CD4-positive, alpha-beta T cell (primary cell): Measurements from ENCODE around the gene ATP5F1B. TPM values are rescaled to one million over a fixed set of nuclear protein-coding genes. Genes with fewer than 3 reads are reported as not detected.

Source experiments
- ATAC-seq: fragments of 200-7000 bp; cut with Tn5 transposase; one replicate; pipeline ENCODE4 v1.10.0; 2022; ENCODE audit warnings: mild to moderate bottlenecking; ENCODE audit not compliant: poor library complexity
- CTCF ChIA-PET: fragments of 350-600 bp; sonication (Branson Sonifier 250); formaldehyde crosslinking; loops from one replicate; lab custom pipeline; 2021; ENCODE audit warnings: antibody characterized with exemption, inconsistent platforms; lab: Charles Lee
- POLR2A ChIA-PET: fragments of 350-600 bp; sonication (Branson Sonifier 250); formaldehyde crosslinking; loops from one replicate; lab custom pipeline; 2021; ENCODE audit warnings: antibody characterized with exemption, inconsistent platforms; lab: Charles Lee
- DNase-seq, 14 experiments: peaks; one replicate each; pipeline ENCODE4 v3.0.0-alpha.2; 2013 to 2020; ENCODE audit warnings: mixed read lengths in 2 of 14
- H3K27ac ChIP-seq, 2 donors: one replicate each; pipeline versions ENCODE4 v1.5.1 to v1.7.0; 2013; ENCODE audit warnings: low read length in 2 of 2, low read depth in 1 of 2, mild to moderate bottlenecking in 1 of 2
- H3K27me3 ChIP-seq, 2 experiments: 1 replicate in 1 of 2; 2 replicates in 1 of 2; pipeline versions ENCODE4 v1.6.1 to v1.7.0; 2013; ENCODE audit warnings: low read length in 2 of 2, control low read depth in 1 of 2, mild to moderate bottlenecking in 1 of 2, moderate library complexity in 1 of 2; ENCODE audit not compliant: insufficient read depth in 2 of 2, control insufficient read depth in 1 of 2
- H3K36me3 ChIP-seq: one replicate; pipeline ENCODE4 v1.6.1; 2013; ENCODE audit warnings: low read length, control low read depth; ENCODE audit not compliant: insufficient read depth
- H3K4me1 ChIP-seq: one replicate; pipeline ENCODE4 v1.6.1; 2013; ENCODE audit warnings: low read length, control low read depth; ENCODE audit not compliant: insufficient read depth
- H3K4me3 ChIP-seq: one replicate; pipeline ENCODE4 v1.5.1; 2013; ENCODE audit warnings: mild to moderate bottlenecking, low read length, moderate library complexity
- H3K9me3 ChIP-seq, 2 experiments: 1 replicate in 1 of 2; 2 replicates in 1 of 2; pipeline versions ENCODE4 v1.6.1 to v1.7.0; 2013; ENCODE audit warnings: low read length in 2 of 2, mild to moderate bottlenecking in 2 of 2, control low read depth in 1 of 2, moderate library complexity in 1 of 2; ENCODE audit not compliant: control insufficient read depth in 1 of 2, insufficient read depth in 1 of 2
- H3K27ac Mint-ChIP-seq: one replicate; pipeline ENCODE4 v1.8.0; 2020; ENCODE audit warnings: mixed read lengths
- H3K27me3 Mint-ChIP-seq: one replicate; pipeline ENCODE4 v1.8.0; 2021; ENCODE audit warnings: mixed read lengths
- H3K36me3 Mint-ChIP-seq: one replicate; pipeline ENCODE4 v1.8.0; 2021; ENCODE audit warnings: low read depth, mixed read lengths
- H3K4me1 Mint-ChIP-seq: one replicate; pipeline ENCODE4 v1.8.0; 2021; ENCODE audit warnings: low read depth, mixed read lengths
- H3K4me3 Mint-ChIP-seq: one replicate; pipeline ENCODE4 v1.8.0; 2020; ENCODE audit warnings: mild to moderate bottlenecking, mixed read lengths
- H3K9me3 Mint-ChIP-seq: one replicate; pipeline ENCODE4 v1.8.0; 2020; ENCODE audit warnings: mixed read lengths
- CTCF ChIP-seq: fragments of 200-600 bp; IDR thresholded peaks from one replicate; pipeline ENCODE4 v1.8.0; 2022; ENCODE audit warnings: antibody characterized with exemption, mild to moderate bottlenecking
- intact Hi-C, 2 experiments: fragments of 100-400 bp; cut with DNase I in 1 of 2; cut with micrococcal nuclease in 1 of 2; formaldehyde crosslinking; loops; one replicate each; pipeline versions ENCODE4 v1.15.1 to v1.9.0; 2023 to 2025; cut with DNase I, micrococcal nuclease
- total RNA-seq, 174 experiments: library from RNA in 2 of 174; stranded (reverse) in 2 of 174; gene quantifications; one replicate each; pipeline ENCODE4 v1.2.3 and lab custom pipeline; 2021 to 2026

The ATP5F1B gene
- total RNA-seq, 2 experiments from 2014 or later: 305 to 318 TPM

GRCh38 chr12:56596815-56597214 lies 49.0 kb downstream of the ATP5F1B start:
- H3K36me3 Mint-ChIP-seq: peaks cover 63% of the 10 kb centered on the region
- ChIA-PET CTCF (no interaction called here), POLR2A (interaction anchor here (1.2 kb wide), 1 partner anchor 40 kb away, joined by 3 read pairs; no protein-coding TSS in a partner anchor)
- Histone ChIP-seq H3K27me3 (no peaks in the 10 kb centered on the region), H3K9me3 (no peaks in the 10 kb centered on the region), H3K4me1 (no peaks in the 10 kb centered on the region), H3K4me3 (no peak overlapping the region), H3K36me3 (peaks cover 61% of the 10 kb centered on the region), H3K27ac (no peak overlapping the region)
- H3K4me3 Mint-ChIP-seq: no peak overlapping the region
- TF ChIP-seq CTCF: no peak
- peaks cover 8% of the 10 kb centered on the region for H3K4me1 Mint-ChIP-seq
- intact Hi-C loops: loop anchor here in 1 of 2 experiments (10.0 kb wide), 1 partner anchor 482 kb away; the partner anchor contains the start of genes RPL41 and ZC3H10
- H3K9me3 Mint-ChIP-seq: no peaks in the 10 kb centered on the region
- no peaks in the 10 kb centered on the region for H3K27me3 Mint-ChIP-seq
- DNase-seq (no peak), ATAC-seq (no peak)
- H3K27ac Mint-ChIP-seq: no peak overlapping the region

DNA sequence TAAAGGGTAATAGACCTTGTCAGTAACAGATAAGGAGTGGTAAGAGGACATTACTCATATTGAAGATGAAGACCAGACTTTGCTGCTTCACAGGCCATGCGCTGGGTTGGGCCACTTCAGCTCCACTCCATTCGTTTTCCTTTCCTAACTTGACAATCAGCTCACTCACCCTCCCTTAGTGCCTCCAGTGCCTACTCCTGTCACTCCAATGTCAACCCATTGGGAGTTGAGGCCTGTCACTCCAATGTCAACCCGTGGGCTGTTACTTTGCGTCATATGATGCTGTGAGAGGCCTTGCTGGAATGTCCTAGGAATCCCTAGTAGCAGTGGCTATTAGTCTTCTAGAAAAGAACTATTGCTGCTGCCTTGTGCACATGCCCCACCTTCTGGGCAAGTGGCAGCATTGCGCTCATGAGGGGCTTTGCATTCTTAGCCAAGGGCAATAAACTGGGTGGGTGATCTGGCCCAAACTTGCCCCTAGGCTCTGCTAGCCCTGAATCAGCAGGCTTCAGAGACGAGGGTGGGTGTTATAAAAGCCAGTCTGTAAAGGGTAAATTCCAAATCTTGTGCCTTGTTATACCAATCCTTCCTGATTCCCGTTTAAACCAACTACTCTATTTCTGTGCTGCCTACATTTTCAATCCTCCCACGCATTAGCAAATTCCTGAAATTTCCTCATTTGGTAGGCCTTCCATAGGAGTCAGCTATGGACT lies 51.7 kb downstream of the ATP5F1B start:
- H3K9me3 Mint-ChIP-seq: no peaks in the 10 kb centered on the region
- TF ChIP-seq CTCF: peak; percentile 79

GRCh38 chr12:56591961-56592360 lies 53.8 kb downstream of the ATP5F1B start:
- ChIA-PET CTCF (no interaction called here), POLR2A (interaction anchor here (0.6 kb wide), 1 partner anchor 37 kb away, joined by 3 read pairs; no protein-coding TSS in a partner anchor)
- Histone ChIP-seq H3K36me3 (peaks cover 19% of the 10 kb centered on the region), H3K27ac (no peak overlapping the region), H3K4me3 (no peak overlapping the region), H3K9me3 (no peaks in the 10 kb centered on the region), H3K27me3 (no peaks in the 10 kb centered on the region), H3K4me1 (no peaks in the 10 kb centered on the region)
- no peaks in the 10 kb centered on the region for H3K27me3 Mint-ChIP-seq
- no peak overlapping the region for H3K27ac Mint-ChIP-seq
- H3K4me1 Mint-ChIP-seq: peaks cover 8% of the 10 kb centered on the region
- H3K36me3 Mint-ChIP-seq: peaks cover 21% of the 10 kb centered on the region
- H3K9me3 Mint-ChIP-seq: no peaks in the 10 kb centered on the region
- ATAC-seq: no peak
- intact Hi-C loops: loop anchor here in 1 of 2 experiments (5.0 to 10.0 kb wide), 2 partner anchors 35 to 477 kb away; partner anchors contain the start of genes RPL41 and ZC3H10
- DNase-seq: no peak
- no peak overlapping the region for H3K4me3 Mint-ChIP-seq
- no peak for TF ChIP-seq CTCF

More for the DNA sequence above, 51.7 kb downstream of the ATP5F1B start:
- intact Hi-C loops: loop anchor here (1.0 to 10.0 kb wide), 5 partner anchors 21 to 479 kb away; partner anchors contain the start of genes RPL41 (in 1 of the 2) and ZC3H10 (in 1 of the 2)
- ChIA-PET POLR2A (no interaction called here), CTCF (interaction anchor here (0.6 to 2.9 kb wide), 5 partner anchors 11 to 80 kb away, joined by 3 to 17 read pairs (median 5); no protein-coding TSS in a partner anchor)
- Mint-ChIP-seq H3K36me3 (peaks cover 36% of the 10 kb centered on the region), H3K4me3 (no peak overlapping the region), H3K27me3 (no peaks in the 10 kb centered on the region), H3K4me1 (peaks cover 8% of the 10 kb centered on the region), H3K27ac (peak overlapping the region; percentile 6)
- H3K27me3 ChIP-seq: no peaks in the 10 kb centered on the region
- ATAC-seq (peak; percentile 85), DNase-seq (peak; percentile 35 to 75 (median 48))
- H3K36me3 ChIP-seq: peaks cover 34% of the 10 kb centered on the region
- no peaks in the 10 kb centered on the region for H3K4me1 ChIP-seq
- no peaks in the 10 kb centered on the region for H3K9me3 ChIP-seq
- H3K4me3 ChIP-seq: no peak overlapping the region
- no peak overlapping the region for H3K27ac ChIP-seq
